Measurements from ENCODE around the gene VAV2.

The VAV2 gene

DNA sequence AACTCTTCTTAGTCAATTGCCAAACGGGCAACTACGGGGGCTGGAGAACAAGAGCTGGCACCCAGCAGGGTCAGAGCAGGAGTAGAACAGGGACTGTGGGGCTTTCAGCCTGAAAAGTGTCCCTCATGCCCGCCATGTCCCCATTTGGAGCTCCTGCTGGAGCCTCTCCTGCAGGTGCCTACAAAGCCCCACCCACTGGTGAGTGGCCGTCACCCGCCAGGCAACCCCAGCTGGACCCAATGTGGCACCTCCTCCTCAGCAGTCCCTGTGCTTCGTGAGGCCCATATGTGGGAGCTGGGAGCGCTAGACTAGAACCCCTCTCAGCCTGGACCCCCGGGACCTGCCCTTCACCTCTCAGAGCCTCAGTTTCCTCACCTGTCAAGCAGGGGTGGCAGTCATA is 40.9 kb downstream of the VAV2 start:
- no peak for DNase-seq (ENCODE audit: low read depth)

DNA sequence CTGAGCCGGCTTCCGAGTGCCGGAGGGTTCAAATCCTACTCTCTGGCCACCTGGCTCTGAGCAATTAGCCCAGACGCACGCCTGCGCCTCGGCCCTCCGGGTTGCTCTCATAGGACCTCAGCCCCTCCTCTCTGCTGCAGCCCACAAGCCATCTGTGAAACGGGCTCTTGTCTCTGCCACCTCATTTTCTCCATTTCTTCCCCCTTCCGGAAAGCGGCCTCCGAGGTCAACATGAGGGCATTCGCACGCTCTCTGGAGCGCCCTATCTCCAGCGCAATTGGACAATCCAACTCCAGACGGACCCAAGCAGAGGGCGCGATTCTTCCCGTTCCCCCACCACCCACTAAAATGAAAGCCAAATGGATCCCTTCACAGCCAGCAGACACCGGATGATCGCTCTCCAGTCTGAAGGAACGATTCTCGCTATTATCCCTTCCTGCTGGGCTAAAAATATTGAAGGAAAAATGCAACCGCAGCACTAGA is 41.5 kb downstream of the VAV2 start:
- no peak for DNase-seq (ENCODE audit: low read depth)

DNA sequence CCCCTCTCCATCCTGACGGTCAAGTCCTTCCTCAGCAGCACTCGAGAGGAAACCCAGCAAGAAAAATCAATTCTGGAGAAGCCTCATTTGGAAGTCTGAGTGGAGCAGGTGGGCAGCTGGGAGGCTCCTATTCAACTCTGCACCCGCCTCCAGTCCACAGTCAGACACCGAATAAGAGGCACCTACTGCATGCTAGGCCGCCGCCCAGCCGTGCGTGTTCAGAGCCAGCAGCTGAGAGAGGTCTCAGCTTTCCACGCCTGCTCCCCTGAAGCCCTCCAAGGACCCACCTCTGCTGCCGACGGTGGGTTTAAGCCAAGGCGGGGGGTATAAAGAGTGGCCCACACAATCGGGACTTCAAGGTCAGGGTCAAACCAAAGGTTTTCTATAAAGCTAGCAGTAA is 41.9 kb downstream of the VAV2 start:
- DNase-seq (ENCODE audit: low read depth), result no peak

DNA sequence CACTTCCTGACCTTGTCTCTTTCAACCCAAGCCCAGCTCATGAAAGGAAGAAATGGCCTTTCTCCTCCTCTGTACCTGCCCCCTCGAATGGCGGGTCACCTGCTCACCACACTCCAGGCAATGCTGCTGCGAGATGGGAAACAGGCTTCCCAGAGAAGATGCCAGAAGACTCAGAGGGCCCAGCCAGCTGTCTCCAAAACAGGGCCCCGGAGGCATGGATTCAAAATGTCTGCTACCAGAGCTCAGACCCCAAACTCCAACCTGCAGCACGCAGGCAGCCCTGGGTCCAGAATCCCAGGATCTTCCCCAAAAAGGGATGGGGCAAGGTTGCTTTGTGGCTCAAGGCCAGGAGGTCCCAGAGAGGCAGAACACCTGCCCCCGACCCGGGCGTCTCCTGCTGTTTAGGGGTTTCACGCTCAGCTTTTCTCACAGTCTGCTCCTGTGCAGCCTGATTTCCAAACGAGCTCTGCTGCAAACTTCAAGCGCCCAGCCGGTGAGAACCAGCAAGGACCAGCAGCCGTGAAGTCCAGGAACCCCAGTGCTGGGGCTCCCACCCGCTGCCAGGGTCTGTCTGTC is 42.5 kb downstream of the VAV2 start:
- no peak for DNase-seq (ENCODE audit: low read depth)

DNA sequence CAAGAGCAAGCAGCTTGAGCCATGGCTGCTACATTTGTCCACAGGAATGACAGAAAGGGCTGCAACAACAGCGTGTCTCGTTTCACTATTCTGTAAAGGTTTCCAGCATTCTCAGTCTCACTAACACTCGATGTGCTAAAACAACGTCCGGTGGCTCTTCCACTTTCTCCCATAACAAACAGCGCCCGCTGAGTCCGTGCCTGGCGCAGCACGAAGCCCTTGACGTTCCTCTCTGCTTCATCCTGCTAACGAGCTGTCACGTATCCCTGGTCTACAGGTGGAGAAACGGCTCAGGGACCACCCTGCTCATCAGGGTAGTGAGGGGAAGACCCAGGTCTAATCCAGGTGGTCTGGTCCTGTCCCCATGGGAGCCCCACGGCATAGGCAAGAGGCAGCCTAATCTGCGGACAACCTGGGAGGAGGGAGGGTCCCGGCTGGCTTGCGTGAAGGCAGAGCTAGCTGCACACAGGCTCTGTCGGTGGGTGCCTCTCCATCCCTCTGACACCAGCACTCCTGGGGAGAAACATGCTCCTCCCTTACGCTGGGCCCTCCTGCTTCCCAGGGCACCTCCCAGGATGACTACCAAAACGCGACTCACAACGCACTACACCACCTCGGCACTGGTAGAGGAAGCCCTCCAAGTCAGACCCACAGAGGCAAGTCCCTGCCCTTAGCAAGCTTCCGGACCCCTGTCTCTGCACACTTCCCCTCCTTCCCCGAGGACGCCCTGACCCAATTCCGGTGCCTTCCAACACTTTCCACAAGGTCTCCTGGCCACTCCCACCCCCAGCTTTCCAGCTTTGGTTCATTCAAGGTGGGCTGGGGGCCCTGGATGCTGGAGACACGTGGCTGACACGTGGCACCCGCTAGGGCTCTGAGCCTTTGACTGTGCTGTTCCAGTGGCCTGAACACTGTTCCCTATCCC is 43.3 kb downstream of the VAV2 start:
- no peak for DNase-seq (ENCODE audit: low read depth)

DNA sequence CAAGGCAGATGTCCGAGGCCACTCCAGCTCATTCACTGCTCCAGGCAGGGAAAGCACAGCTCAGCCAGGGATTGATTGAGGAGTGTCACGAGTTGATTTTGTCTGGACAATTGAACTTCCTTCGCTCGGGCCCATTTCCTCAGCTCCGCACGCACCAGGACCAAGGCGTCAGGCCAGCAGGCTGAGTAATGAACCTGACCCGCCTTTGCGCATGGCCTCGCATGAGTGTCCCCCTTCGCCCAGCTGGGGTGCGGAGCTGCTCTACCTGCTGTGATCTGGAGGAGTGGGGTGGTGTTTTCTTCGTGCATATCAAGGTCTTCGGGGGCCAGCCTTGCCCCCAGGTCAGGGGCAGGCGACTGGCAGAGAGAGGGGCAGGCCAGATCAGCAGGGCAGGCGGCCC is 44.0 kb downstream of the VAV2 start:
- no peak for DNase-seq (ENCODE audit: low read depth)

DNA sequence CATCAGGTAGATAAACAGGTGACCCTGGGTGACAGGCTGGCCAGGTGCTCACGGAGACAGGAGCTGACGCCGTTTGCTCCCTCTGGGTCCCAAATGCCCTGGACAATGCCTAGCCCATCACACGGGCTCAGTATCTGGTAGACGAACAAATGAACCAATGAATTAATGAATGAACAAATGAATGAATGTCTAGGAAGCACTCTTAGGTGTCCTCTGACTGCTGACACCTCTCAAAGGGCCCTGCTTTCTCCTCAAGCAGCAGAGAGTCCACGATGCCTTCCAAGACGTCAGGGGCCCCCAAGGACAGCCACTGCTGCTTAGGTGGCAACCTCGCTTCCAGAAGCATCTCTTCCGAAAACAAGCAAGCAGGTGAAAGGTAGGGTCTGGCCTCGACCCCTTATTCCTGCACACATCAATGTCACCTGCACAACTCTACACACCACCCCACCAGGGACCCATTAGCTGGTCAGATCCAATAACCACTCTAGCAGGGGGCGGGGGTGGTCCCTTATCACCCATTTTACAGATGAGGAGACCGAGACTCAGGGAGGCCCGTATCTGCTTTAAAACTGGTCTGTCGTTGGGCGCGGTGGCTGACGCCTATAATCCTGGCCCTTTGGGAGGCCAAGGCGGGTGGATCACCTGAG is 45.2 kb downstream of the VAV2 start:
- no peak for DNase-seq (ENCODE audit: low read depth)

DNA sequence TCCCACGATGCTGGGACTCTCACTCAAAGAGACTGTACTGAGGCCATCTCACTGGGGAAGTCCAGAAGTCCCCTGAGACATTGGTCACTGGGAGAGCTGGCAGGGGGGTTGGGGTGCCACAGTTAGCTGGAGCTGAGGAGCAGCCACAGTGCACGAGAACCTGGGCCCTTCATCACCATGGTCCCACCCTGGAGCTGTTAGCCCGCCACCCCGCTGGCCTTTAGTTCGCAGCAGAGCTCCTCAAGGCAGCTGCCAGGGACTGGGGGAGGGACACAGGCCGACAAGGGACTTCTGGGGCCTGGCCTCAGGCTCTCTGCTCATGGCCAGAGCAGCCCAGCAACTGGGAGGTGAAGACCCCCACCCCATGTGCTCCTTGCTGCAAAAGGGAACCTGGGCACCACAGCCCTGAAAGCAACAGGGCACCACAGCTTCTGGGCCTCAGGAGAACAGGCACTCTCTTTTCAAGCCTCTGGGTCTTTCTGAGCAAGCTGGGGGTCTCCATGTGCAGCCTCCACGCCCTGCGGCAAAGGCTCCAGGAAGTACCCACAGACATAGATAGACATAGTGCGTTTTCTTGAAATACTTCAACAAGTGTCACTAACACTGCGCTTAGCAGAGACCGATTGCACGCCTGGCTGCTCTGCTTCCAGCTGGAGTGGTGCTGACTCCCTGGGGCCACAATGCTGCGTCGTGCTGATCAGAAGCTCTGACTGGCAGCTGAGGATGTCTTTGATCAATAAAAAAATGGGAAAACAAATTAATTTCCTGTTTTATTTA is 46.0 kb downstream of the VAV2 start:
- DNase-seq (ENCODE audit: low read depth), result no peak

DNA sequence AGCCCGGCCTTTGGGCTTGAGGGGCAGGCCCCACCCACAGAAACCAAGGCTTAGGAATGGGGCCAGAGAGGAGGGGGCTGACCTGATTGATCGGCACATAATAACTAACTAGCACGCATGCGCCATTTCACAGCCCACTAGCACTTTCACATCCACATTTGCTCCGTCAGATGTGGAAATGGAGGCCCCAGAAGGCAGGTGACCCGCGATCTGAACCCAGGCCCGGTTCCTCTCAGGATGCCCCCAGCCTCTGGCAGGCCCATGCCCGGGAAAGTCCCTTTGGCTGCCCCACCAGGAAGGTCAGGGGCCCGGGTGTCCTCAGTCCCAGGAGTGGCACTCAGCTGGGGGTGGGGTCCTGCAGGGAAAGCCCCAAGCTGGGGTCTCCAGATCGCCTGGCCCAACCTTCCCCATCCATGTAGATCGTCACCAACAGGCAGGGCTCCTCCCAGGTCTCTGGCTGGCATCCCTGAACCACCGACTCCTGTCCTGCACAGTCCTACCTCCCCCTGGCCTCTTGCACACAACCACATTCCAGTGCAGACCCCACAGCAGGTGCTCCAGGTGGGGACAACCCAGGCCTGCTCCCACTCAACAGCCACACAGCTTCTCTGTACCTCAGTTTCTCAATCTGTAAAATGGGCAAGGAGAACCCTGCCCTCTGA is 46.7 kb downstream of the VAV2 start:
- no peak for DNase-seq (ENCODE audit: low read depth)

DNA sequence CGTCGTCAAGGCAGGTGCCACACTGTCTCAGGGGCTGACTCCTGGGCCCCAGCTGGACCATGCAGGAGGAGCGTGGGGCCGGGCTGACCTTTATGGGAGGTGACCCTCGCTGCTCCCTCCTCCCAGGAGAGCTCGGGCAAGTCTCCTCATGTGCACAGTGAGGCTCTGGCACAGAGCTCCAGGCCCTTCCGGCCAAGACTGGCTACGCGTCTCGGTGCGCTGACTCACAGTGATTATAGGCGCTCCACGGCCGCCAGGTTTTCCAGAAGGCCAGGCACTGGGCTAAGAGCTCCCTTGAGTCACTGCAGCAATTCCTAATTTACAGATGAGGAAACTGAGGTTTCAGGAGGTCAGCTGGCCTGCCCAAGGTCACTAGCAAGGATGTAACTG is 47.4 kb downstream of the VAV2 start:
- DNase-seq (ENCODE audit: low read depth), result no peak

DNA sequence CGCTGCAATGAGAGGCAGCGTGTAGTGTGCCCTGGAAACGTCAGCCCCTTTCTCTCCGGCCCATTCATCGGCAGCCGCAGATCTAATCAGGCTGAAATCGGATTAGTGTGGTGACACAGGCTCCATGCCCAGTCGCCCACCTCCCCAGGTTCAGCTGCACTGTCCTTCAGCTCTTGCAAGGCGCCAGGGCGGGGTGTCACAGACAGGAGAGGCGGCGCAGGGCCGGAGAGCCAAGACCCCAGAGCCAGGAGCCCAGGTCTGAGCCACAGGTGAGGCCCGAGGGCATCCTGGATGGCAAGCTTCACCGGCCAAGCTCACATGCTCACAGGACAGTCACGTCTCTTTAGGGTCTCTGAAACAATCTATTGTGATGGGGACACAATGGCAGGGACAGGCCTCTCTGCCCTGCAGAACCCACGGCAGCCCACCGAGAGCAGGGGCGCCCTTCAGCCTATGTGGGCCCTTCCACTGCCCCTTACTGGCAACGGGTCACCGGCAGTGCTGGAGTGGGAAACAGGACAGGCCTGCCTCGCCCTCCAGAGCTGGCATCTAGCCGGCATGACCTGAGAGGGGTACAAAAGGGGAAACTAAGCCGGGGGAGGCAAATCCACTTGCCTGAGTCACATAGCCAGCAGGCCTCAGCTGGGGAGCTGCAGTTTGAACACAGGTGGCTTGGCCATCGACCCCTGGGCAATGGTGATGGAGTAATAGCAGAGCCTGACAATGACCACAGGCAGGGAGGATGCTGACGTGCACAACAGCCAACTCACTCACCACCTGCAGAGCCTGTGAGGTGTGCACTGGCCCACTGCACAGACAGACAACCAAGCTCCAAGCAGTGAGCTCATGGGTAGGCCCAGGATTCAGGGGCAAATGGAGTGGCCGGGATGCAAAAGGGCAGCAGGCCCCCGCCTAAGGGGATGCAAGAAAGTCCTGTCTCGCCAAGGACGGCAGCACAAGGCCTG is 48.1 kb downstream of the VAV2 start:
- no peak for DNase-seq (ENCODE audit: low read depth)

DNA sequence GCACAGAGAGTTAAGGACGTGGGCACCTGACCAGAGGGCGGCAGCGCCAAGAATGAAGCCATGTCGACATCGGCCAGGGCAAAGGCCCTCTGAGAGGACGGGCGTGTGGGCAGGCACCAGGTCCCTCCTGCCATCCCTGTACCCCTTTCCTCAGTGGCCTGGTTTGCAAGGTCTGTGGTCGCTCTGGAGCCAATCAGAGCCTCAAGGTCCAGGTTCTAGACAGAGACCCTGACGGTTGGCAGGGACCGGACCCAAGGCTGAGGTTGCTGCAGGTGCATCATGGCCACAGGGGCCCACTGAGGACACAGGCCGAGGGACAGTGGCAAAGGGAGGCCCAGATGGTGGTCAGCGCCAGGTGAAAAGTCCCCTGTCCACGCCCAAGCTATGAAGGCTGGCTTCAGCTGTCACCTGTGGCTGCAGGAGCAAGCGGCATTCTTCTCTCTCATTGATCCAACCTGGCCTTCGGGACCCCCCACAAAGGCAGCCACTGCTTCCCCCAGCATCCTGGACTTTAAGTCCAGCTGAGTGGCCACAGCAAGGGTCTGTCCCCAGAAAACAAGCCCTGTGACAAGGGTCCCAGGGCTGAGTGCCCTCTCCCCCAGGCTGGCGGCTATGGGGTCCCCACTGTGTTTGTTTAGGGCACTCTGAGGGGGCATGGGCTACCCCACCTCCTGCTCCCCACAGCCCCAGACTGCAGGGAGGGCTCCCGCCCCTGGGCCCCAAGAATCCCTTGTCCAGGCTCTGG is 48.9 kb downstream of the VAV2 start:
- DNase-seq (ENCODE audit: low read depth), result no peak

DNA sequence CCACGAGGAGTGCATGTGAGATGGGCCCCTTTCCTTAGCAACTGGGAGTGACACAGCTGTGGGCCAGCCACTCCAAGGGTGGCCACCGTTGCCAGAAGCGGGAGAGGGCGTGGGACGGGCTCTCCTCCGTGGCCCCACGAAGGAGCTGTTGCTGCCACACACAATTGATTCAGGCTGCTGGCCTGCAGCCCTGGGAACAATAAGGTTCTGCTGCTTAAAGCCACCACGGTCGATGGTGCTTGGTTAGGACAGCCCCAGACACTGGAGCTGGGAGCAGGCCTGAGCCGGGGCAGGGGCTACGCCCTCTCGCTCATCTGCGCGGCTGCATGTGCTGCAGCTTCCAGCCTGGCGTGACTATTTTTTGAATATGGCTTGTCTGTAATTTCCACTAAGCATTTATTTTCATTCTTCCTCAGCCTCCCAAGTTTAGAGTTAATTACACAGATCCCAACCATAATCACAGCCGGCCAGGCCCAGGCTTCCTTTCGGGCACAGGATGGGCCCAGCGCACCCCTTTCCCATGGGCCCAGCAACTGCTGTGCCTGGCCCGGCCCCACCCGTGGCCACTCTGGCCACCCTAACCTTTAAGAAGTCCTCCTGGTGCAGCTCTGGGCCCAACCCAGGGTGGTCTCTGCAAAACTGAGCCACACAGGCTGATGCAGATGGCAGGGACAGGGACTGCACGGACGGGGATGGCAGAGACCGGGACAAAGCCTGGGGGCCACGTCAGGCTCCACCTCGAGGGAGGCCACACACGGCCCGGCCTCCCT is 49.7 kb downstream of the VAV2 start:
- no peak for DNase-seq (ENCODE audit: low read depth)

DNA sequence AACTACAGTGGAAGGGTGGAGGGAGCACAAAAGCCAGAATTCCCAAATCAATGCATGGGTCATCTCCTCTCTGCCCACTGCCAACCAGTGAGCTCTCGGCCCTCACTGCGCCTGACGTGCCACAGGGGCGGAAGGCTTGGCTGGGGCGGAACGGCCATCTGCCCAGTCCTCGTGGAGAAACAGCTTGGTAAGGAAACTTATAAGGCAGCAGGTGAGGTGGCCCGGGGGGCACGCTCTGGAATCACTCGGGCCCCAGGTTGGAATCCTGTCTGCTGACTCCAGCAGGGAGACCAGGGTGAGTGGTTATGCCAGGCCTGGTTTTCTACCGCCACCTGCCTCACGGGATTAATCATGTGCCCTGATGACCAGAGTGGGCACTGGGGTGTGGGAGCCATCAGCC is 52.3 kb downstream of the VAV2 start:
- DNase-seq (ENCODE audit: low read depth), result no peak

DNA sequence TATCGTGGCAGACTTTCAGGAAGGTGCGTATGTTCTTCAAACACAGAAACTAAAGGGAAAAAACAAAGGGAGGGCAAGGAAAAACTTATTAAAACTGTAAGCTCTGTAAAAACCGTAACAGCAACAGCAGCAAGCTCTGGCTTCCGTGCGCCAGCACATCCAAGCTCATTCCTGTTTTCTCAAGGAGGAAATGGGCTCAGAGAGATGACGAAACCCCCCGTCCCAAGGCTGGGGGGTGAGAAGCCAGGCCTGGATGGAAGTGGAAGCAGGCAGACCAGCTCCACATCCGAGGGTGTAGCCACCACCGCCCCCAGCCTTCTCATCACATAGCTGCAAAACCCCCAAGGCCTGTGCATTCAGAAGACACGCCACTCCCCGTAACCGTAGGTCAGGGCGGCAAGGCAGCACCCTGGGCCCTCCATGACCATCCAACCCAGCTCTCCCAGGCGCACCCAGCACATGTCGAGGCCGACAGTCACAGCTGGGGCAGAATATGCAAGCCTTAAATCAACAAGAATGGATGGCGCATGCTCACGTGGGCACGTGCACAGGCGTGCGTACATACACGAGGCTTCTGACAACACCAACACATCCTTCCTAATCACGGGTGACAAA is 52.8 kb downstream of the VAV2 start:
- DNase-seq (ENCODE audit: low read depth), result no peak

DNA sequence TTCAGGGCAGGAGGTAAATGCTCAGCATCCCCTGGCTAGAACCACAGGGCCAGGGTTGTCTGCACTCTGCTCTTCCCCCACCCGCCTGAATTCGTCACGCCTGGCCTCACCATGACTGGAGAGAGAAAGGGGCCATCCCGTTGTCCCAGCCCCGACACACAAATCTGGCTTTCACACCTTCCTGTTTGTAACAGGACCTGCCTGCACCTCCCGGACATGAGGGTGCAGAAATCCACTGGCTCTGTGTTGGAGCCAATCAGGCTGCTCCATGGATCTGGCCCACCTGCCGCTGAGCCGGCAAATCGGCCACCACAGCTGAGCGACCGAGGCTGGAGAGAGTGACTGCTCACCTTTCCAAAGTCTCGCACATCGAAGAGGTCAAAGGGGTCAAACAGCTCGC is 53.4 kb downstream of the VAV2 start:
- DNase-seq (ENCODE audit: low read depth), result no peak

DNA sequence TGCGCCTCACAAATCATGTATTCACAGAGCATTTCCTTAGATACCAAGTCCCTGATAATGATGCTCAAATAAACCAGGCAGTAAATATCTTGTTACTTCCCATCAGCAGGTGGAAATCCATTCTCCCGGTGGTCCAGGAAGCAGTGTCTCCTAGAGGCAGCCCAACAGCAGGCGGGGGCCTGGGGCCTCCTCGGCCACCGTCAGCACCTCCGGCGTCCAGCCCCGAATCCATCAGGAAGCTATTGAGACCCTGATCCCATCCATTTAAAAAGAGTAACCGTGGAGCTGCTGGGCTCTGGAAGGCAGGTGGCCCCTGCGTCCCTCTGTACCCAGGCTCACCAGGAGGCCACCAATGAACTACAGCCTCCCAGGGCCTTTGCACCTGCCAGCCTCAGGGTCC is 54.0 kb downstream of the VAV2 start:
- no peak for DNase-seq (ENCODE audit: low read depth)

DNA sequence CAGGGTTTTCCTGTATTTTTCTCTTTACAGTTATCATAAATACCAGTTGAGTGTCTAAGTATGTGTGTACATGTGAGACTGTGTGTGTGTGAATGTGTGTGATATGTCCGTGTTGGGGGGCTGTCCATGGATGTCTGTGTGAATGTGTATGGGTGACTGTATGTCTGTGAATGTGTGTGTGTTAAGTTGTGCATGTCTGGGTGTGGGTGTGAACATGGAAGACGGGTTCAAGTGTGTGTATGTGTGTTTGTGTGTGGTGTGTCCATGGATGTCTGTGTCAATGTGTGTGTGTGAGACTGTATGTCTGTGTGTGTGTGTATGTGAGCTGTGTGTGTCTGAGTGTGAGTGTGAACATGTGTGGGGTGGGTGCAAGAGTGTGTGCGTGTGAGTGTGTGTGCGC is 55.0 kb downstream of the VAV2 start:
- no peak for DNase-seq (ENCODE audit: low read depth)

Measured in activated T-helper 1 cell treated with Interleukin-2 at 50 U/mL for 16 hours (primary cell).